ENCODE results near the gene ACAP2.
A peak's percentile ranks its signal among the peaks of the same experiment; 100 is the strongest.
"Not testable (repeated sequence)": the region's sequence is repeated elsewhere in the genome, so short reads cannot be mapped to it uniquely, and the experiment has no call there.

ACAP2 gene, protein sequence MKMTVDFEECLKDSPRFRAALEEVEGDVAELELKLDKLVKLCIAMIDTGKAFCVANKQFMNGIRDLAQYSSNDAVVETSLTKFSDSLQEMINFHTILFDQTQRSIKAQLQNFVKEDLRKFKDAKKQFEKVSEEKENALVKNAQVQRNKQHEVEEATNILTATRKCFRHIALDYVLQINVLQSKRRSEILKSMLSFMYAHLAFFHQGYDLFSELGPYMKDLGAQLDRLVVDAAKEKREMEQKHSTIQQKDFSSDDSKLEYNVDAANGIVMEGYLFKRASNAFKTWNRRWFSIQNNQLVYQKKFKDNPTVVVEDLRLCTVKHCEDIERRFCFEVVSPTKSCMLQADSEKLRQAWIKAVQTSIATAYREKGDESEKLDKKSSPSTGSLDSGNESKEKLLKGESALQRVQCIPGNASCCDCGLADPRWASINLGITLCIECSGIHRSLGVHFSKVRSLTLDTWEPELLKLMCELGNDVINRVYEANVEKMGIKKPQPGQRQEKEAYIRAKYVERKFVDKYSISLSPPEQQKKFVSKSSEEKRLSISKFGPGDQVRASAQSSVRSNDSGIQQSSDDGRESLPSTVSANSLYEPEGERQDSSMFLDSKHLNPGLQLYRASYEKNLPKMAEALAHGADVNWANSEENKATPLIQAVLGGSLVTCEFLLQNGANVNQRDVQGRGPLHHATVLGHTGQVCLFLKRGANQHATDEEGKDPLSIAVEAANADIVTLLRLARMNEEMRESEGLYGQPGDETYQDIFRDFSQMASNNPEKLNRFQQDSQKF
- long read RNA-seq, full-length matches to known transcripts, result 40 of 90 reads
- long read RNA-seq, partial matches to known transcripts, result 29 of 90 reads
- long read RNA-seq, other reads (novel, unspliced or antisense), result 21 of 90 reads

DNA sequence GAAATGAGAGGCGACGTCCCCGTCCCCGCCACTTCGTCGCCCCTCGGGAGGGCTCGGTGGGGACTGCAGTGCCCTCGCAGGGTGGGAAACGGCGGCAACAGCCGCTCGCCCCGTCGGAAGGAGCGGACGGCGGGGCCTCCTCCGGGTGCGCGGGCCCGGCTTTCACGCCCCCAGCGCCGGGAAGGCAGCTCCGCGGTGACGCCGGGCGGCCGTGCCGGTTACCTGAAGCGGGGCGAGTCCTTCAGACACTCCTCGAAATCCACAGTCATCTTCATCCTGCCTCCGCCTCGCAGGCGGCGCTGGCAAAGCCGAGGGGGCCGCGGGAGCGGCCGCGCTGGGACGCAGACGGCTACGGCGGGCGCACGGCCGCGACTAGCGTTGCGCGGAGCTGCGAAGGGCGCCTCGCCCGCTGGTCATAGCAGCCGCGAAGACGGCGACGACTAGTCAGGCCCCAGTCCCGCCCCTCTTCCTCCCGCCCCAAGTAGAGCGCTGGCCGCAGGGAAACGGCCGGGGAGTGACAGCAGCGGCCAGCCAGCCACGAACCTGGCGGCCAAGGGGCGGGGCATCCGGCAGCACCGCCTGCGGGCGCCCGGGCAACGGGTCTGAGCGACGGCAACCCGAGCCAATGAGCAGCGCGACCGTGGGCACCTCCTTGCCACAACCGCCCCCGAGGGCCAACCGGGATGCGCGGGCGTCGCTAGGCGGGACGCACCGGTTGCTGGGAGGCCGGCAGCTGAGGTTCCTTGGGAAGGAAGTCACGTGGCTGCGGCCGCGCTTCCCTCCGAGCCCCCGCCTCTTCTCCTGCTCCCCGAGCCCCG lies at the start of gene ACAP2:
ACAP2 (minus strand) TSS at position 448 of the 818 bp plus-strand sequence; CDS start at position 275, 173 bp downstream.
- peak within 1 kb of the TSS; percentile 85 for H3K4me3 ChIP-seq (replicated peaks; ENCODE audit: insufficient read depth, low read length)
- DNase-seq (ENCODE audit: low read depth in 1 of 2, low spot score in 1 of 2), result peak; percentile 99 to 100
- TF ChIP-seq GABPA (IDR thresholded peaks at IDR 0.05; ENCODE audit: low read depth) (0 out of 2 replicates have a peak, but pooled peaks have one; percentile 39), SPI1 (IDR thresholded peaks at IDR 0.05; ENCODE audit: borderline replicate concordance, low read depth) (peak; percentile 47; the same call in 1 of the 2 replicates), POLR2AphosphoS5 (IDR thresholded peaks at IDR 0.05; ENCODE audit: low read depth) (peak; percentile 72; the same call in 1 of the 2 replicates)
- TF ChIP-seq, protein P1, sequence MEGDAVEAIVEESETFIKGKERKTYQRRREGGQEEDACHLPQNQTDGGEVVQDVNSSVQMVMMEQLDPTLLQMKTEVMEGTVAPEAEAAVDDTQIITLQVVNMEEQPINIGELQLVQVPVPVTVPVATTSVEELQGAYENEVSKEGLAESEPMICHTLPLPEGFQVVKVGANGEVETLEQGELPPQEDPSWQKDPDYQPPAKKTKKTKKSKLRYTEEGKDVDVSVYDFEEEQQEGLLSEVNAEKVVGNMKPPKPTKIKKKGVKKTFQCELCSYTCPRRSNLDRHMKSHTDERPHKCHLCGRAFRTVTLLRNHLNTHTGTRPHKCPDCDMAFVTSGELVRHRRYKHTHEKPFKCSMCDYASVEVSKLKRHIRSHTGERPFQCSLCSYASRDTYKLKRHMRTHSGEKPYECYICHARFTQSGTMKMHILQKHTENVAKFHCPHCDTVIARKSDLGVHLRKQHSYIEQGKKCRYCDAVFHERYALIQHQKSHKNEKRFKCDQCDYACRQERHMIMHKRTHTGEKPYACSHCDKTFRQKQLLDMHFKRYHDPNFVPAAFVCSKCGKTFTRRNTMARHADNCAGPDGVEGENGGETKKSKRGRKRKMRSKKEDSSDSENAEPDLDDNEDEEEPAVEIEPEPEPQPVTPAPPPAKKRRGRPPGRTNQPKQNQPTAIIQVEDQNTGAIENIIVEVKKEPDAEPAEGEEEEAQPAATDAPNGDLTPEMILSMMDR (IDR thresholded peaks at IDR 0.05; ENCODE audit: insufficient read depth, low read length), result no peak
- TF ChIP-seq, protein P2, sequence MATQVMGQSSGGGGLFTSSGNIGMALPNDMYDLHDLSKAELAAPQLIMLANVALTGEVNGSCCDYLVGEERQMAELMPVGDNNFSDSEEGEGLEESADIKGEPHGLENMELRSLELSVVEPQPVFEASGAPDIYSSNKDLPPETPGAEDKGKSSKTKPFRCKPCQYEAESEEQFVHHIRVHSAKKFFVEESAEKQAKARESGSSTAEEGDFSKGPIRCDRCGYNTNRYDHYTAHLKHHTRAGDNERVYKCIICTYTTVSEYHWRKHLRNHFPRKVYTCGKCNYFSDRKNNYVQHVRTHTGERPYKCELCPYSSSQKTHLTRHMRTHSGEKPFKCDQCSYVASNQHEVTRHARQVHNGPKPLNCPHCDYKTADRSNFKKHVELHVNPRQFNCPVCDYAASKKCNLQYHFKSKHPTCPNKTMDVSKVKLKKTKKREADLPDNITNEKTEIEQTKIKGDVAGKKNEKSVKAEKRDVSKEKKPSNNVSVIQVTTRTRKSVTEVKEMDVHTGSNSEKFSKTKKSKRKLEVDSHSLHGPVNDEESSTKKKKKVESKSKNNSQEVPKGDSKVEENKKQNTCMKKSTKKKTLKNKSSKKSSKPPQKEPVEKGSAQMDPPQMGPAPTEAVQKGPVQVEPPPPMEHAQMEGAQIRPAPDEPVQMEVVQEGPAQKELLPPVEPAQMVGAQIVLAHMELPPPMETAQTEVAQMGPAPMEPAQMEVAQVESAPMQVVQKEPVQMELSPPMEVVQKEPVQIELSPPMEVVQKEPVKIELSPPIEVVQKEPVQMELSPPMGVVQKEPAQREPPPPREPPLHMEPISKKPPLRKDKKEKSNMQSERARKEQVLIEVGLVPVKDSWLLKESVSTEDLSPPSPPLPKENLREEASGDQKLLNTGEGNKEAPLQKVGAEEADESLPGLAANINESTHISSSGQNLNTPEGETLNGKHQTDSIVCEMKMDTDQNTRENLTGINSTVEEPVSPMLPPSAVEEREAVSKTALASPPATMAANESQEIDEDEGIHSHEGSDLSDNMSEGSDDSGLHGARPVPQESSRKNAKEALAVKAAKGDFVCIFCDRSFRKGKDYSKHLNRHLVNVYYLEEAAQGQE (IDR thresholded peaks at IDR 0.05; ENCODE audit: insufficient replicate concordance, low read depth), result peak; percentile 16
- H3K27me3 ChIP-seq (ENCODE audit: insufficient read depth, poor library complexity, severe bottlenecking), result no peaks in the 10 kb centered on the region
- H3K27ac ChIP-seq (replicated peaks), result peak within 1 kb of the TSS; percentile 94

DNA sequence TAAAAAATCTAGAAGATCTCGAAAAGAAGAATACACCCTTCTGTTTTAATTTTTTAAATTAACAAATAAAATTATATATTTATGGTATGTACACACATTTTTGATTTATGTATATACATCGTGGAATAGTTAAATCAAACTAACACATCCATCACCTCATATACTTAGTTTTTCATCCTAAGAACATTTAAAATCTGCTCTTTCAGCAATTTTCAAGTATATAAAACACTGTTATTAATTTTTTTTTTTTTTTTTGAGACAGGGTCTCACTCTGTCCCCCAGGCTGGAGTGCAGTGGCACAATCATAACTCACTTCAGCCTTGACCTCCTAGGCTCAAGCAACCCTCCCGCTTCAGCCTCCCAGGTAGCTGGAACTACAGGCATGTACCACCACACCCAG lies 32.8 kb upstream of the ACAP2 start:
- Histone ChIP-seq H3K27ac (replicated peaks) (no peak overlapping the region), H3K27me3 (ENCODE audit: insufficient read depth, poor library complexity, severe bottlenecking) (no peaks in the 10 kb centered on the region)

DNA sequence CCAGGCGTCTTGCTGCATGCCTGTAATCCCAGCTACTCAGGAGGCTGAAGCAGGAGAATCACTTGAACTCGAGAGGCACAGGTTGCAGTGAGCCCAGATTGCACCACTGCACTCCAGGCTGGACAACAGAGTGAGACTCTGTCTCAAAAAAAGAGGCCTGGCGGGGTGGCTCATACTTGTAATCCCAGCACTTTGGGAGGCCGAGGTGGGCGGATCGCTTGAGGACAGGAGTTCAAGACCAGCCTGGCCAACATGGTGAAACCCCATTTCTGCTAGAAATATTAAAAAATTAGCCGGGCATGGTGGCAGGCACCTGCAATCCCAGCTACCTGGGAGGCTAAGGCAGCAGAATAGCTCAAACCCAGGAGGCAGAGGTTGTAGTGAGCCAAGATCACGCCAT lies 32.3 kb upstream of the ACAP2 start:
- H3K27me3 ChIP-seq (ENCODE audit: insufficient read depth, poor library complexity, severe bottlenecking); H3K27ac ChIP-seq (replicated peaks); DNase-seq (ENCODE audit: low read depth in 1 of 2, low spot score in 1 of 2); H3K4me3 ChIP-seq (replicated peaks; ENCODE audit: insufficient read depth, low read length): not testable (repeated sequence)

More for the DNA sequence above, 32.8 kb upstream of the ACAP2 start:
- TF ChIP-seq, protein P2 (IDR thresholded peaks at IDR 0.05; ENCODE audit: insufficient replicate concordance, low read depth), result no peak
- H3K4me3 ChIP-seq (replicated peaks; ENCODE audit: insufficient read depth, low read length), result no peak overlapping the region
- no peak for DNase-seq (ENCODE audit: low read depth in 1 of 2, low spot score in 1 of 2)

DNA sequence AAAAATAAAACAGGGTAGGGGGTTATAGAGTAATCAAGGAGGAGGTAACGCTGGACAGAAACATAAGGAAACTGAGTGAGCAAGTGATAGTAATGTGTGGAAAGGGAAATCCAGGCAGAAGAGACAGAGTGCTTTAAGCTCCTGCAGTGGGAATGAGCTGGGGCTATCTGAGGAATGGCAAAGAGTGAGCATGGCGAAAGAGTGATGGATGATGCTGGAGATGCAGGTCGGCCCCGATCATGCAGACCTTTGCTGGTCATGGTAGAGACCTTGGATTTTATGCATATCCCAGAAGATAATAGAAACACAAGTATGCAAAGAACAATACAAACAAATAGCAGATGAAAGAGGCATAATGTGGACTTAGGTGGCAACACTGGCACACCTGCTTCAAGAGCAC lies 26.0 kb upstream of the ACAP2 start:
- DNase-seq (ENCODE audit: low read depth in 1 of 2, low spot score in 1 of 2), result no peak
- H3K27ac ChIP-seq (replicated peaks), result no peak overlapping the region
- TF ChIP-seq GABPA (IDR thresholded peaks at IDR 0.05; ENCODE audit: low read depth) (no peak), POLR2AphosphoS5 (IDR thresholded peaks at IDR 0.05; ENCODE audit: low read depth) (no peak), SPI1 (IDR thresholded peaks at IDR 0.05; ENCODE audit: borderline replicate concordance, low read depth) (no peak)
- TF ChIP-seq, protein P1 (IDR thresholded peaks at IDR 0.05; ENCODE audit: insufficient read depth, low read length), result no peak
- TF ChIP-seq, protein P2 (IDR thresholded peaks at IDR 0.05; ENCODE audit: insufficient replicate concordance, low read depth), result no peak
- H3K27me3 ChIP-seq (ENCODE audit: insufficient read depth, poor library complexity, severe bottlenecking), result no peaks in the 10 kb centered on the region
- no peak overlapping the region for H3K4me3 ChIP-seq (replicated peaks; ENCODE audit: insufficient read depth, low read length)
